Activated CD4-positive, CD25-positive, alpha-beta regulatory T cell treated with anti-CD3 and anti-CD28 coated beads, Interleukin-2, amount 50 U/mL, for 16 hours (primary cell): ENCODE results near the gene PLTP.
"Not testable (repeated sequence)": the region's sequence is repeated elsewhere in the genome, so short reads cannot be mapped to it uniquely, and the experiment has no call there.

Experiments
- DNase-seq: peaks from one replicate; pipeline ENCODE4 v3.0.0-alpha.2; 2020; ENCODE audit warnings: low read depth, low spot score

Gene PLTP

DNA sequence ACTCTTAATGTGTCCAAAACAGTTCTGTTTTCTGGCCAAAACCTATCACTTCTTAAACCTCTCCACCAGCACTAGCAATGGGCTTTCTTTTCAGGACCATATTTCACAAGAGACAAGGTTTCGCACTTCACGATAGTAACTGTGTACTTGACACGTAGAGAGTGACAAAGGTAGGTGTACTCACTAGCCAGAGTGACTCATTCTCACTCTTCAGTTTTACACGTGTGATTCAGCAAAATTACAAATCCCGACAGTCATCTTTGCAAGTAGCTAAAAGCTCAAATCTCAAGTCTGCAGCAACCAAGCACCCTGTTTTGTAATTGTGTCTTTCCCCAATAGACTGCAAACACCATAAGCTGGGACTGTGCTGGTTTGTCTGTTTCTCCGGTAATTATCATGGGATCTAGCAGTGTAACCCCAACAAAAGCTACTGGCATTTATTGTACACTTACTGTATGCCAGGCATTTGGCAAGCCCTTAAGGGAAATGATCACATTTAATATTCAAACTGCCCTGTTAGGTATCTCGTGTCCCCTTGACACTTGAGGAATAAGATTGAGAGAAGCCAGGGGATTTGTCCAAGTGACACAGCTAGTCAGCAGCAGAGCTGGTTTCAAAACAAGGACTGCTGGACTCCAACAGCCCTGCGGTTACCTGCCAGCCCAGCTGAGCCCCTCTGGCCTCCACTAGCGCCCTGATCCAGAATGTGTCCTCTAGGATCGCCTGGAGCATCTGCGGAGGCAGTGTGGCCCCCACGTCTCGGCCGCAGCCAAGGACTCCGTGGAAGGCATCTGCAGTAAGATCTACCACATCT is 32.4 kb upstream of the PLTP start:
- DNase-seq = no peak

GRCh38 chr20:45943613-45944012 is 31.7 kb upstream of the PLTP start:
- DNase-seq = no peak

DNA sequence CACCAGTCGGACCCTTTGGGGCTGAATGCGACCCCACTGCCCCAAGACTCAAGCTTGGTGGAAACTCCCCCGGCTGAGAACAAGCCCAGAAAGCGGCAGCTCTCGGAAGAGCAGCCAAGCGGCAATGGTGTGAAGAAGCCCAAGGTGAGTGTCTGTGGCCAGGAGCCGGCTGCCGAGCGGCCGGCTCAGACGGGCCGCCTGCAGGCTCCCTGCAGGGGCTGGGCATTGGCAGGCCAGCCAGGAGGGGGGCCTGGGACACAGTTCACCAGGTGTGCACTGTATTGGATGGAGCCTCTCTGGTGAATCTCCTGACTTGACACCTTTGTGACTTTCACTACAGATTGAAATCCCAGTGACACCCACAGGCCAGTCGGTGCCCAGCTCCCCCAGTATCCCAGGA is 28.5 kb upstream of the PLTP start:
- no peak for DNase-seq

DNA sequence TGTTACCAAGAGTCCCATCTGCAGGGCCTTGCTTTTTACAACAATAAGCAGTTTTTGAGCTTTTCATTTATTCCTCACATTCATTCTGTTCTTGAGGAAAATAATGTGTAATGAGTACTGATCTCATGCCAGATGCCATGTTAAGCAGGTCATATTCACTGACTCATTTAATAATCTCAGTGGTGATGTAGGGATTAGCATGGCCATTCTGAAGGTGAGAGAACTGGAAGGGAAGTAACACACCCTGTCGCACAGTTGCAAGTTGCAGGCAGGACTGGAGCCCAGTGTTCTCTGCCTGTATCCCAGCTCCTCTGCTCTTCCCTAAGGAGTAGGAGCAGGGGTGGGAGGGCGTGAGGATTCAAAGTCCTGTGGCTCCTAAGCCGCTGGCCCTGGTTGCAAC is 28.1 kb upstream of the PLTP start:
- no peak for DNase-seq

DNA sequence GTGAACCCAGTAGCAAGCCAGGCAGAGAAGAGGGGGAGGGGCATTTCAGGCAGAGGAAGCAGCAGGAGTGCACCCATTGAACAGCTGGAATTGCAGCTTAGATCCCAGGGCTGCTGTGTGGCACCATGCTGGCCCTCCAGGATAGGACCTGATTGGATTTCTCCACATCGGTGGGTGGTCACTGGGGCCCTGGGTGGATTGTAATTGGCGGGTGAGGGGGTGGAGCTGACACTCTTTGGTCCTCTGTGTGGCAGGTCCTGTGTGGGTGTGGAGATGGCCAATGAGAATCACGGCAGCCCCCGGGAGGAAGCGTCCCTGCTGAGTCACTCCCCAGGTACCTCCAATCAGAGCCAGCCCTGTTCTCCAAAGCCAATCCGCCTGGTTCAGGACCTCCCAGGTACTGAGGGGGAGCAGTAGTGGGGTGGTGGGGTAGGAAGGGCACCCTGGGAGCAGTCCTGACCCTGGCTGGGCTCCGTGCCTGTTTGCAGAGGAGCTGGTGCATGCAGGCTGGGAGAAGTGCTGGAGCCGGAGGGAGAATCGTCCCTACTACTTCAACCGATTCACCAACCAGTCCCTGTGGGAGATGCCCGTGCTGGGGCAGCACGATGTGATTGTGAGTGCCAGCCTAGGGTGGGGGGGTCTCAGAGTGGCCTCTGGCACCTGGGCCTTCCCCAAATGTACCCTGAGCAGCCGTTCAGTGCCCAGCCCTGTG is 26.9 kb upstream of the PLTP start:
- no peak for DNase-seq

- no peak for DNase-seq
Measured at GRCh38 chr20:45937765-45938164, 25.8 kb upstream of the PLTP start.

GRCh38 chr20:45935416-45936046 is 23.6 kb upstream of the PLTP start:
- DNase-seq = no peak

GRCh38 chr20:45934586-45935415 is 22.8 kb upstream of the PLTP start, which contains the start of gene PCIF1:
TSS of gene PCIF1 (plus strand) at chr20:45934683. CDS start at chr20:45939000, 4,317 bp downstream.
- DNase-seq = peak; percentile 96

GRCh38 chr20:45934046-45934585 is 22.2 kb upstream of the PLTP start:
- DNase-seq = peak; percentile 30

DNA sequence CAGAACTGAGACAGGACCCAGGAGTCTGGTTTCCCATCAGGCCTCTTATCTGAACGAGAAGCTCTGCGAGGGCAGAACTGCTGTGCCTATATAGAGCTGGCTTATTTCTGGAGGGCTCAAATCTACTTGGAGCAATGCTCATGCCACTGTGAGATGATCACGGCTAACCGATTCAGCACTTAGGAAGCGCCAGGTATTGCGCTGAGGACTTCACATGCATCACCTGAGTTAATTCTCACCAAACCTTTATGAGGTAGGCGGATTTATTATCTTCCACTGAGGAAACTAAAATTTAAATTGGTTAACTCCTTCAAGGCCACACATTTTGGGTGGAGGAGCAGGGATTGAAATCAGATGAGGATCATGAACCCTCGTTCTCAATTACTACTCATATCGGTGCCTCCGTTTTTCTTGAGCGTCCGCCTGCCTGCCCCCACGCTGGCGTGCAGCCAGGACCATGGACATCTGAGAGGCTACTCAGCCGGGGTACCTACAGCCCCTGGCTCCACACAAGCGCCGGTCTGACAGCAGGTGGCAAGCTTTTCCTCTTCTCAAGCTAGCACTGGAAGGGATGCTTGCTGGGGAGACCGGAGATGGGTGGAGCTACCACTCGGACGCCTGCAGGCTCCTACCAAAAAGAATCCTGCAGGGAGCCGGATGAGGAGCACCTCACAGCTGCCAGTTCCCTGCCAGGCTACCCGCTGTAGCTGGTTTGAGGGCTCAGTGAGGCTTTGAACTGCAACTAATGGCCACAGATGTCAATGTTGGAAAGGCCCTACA is 21.5 kb upstream of the PLTP start:
- peak; percentile 26 for DNase-seq

GRCh38 chr20:45931680-45932079 is 19.7 kb upstream of the PLTP start:
- DNase-seq = not testable (repeated sequence)

- no peak for DNase-seq
Measured at GRCh38 chr20:45927071-45927878, 15.3 kb upstream of the PLTP start.

DNA sequence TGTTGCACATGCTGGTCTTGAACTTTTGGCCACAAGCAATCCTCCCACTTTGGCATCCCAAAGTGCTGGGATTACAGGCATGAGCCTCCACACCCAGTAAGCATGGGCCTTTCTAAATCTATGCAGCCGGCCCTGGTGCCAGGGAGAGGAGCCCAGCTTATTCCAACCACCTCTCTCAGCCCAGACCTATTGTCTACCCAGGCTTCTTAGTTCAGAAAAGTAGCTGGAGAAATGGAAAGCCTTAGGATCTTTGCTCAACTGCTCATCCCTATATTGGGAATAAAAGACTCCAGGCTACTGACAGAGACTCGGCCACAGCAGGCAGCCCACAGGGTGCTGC is 14.7 kb upstream of the PLTP start:
- no peak for DNase-seq

- DNase-seq = no peak
Measured at GRCh38 chr20:45925821-45926506, 14.0 kb upstream of the PLTP start.

DNA sequence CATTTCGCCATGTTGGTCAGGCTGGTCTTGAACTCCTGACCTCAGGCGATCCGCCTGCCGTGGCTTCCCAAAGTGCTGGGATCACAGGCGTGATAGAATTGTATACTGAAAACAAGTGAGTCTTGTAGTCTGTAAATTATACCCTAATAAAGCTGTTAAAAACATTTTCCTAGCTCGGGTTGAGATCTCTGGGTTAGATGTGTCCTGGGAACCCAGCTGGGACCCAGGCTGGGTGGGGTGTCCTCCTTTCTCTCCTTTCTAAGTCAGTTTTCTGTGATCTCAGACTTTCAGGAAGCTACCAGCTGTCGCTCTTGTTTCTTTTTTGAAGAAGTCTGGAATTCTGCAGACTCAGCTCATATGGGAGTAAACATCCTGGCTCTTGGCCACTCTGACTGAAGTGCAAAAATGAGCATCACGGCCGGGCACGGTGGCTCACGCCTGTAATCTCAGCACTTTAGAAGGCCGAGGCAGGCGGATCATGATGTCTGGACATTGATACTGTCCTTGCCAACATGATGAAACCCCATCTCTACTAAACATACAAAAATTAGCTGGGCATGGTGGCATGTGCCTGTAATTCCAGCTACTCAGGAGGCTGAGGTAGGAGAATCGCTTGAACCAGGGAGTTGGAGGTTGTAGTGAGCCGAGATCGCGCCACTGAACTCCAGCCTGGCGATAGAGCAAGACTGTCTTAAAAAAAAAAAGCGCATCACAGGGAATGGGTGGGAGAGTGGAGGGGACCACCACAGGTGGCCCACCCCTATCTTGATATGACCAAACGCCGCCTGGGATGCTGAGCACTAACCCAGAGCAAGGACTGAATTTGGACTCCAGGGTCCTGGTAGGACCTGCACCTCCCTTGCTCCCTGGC is 12.7 kb upstream of the PLTP start:
- DNase-seq = no peak

DNA sequence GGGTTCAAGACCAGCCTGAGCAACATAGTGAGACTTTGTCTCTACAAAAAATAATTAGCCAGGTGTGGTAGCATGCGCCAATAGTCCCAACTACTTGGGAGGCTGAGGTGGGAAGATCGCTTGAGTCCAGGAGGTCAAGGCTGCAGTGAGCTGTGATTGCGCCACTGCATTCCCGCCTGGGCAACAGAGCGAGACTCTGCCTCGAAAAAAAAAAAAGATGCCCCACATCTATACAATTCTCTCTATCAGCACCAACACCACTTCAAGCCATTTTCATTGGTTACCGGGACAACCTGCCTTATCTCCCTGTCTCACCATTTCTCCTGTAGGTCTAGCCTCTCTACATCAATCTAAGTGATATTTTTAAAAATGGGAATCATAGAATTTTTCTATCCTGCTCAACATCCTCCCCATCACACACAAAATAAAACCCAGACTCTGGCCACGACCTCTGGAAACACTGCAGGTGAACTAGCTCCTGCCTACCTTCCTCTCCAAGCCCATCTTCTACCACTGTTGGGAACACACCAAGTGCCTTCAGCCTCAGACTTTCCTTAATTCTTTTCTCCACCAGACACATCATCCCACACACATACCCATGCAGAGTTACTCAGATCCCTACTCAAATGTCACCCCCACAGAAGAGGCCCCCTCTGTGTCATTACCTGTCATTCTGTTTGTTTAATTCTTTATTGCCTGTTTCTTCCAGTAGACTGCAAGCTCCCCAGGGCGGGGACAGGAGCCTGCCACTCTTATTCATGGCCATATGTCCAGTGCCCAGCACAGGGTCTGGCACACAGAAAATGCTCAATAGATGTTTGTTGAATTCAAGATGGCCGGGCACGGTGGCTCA is 9.6 kb upstream of the PLTP start:
- DNase-seq = no peak
